HFF-Myc (cell line): ENCODE measurements around the gene HSPB9.
"Not testable (repeated sequence)": the region's sequence is repeated elsewhere in the genome, so short reads cannot be mapped to it uniquely, and the experiment has no call there.

ENCODE experiments used
- DNase-seq: peaks from one replicate; pipeline ENCODE4 v3.0.0-alpha.2; 2011; ENCODE audit warnings: low read depth; ENCODE audit errors: extremely low read depth
- H3K4me3 ChIP-seq: replicated peaks from 2 replicates; pipeline ENCODE4 v1.5.1; 2011; ENCODE audit warnings: low read depth, mild to moderate bottlenecking, control low read depth, low read length
- TF ChIP-seq, protein P1 (sequence below): IDR thresholded peaks from 2 replicates; pipeline ENCODE4 v1.5.1; 2012; ENCODE audit warnings: mild to moderate bottlenecking, low read depth, low read length, control low read depth; ENCODE audit errors: missing control alignments

HSPB9 gene

DNA sequence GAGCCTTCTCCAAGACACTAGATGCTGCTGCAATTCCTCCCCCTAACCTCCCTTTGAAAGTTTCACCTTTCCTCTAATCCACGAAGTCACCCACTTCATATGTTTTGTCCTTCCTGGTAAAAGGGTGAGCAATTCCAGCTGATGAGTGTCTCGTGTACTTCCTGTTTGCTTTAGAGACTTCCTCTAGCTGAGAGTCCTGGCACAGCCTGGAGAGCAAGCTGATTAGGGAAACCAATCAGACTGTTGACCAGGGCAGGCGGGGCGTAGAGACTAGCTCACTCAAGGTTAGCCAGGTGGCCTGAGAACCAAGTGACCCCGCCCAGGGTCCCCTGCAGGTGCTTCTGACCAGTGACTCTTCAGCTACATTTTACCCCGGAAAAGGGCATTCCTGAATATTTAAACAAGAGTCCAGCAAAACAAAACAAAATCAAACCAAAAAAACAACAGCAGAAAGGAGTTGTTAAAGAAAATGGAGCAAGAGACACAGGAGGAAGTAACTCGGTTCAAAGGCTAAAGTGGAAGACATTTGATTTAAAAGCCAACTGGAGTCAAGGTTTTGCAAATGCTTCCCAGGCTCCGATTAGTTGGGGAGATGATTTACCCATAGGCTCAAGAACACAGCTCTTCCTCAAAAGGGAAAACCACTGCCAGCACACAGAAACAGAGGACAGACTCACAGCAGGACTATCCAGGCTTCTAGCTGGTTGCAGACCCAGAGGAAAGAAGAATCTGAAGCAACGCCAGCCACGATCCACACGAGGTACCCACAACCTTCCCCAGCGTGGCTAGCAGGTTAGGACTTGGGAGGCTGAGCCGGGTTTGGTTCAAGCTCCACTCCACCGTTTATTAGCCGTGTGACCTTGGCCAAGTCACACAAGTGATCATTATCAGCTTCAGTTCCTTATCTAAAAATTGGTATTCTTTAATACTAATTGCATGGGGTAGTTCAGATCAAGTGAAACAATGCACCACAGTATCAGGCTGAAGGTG, 13.4 kb downstream of the HSPB9 start:
- TF ChIP-seq, protein P1, sequence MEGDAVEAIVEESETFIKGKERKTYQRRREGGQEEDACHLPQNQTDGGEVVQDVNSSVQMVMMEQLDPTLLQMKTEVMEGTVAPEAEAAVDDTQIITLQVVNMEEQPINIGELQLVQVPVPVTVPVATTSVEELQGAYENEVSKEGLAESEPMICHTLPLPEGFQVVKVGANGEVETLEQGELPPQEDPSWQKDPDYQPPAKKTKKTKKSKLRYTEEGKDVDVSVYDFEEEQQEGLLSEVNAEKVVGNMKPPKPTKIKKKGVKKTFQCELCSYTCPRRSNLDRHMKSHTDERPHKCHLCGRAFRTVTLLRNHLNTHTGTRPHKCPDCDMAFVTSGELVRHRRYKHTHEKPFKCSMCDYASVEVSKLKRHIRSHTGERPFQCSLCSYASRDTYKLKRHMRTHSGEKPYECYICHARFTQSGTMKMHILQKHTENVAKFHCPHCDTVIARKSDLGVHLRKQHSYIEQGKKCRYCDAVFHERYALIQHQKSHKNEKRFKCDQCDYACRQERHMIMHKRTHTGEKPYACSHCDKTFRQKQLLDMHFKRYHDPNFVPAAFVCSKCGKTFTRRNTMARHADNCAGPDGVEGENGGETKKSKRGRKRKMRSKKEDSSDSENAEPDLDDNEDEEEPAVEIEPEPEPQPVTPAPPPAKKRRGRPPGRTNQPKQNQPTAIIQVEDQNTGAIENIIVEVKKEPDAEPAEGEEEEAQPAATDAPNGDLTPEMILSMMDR = no peak
- no peak overlapping the region for H3K4me3 ChIP-seq
- no peak for DNase-seq

DNA sequence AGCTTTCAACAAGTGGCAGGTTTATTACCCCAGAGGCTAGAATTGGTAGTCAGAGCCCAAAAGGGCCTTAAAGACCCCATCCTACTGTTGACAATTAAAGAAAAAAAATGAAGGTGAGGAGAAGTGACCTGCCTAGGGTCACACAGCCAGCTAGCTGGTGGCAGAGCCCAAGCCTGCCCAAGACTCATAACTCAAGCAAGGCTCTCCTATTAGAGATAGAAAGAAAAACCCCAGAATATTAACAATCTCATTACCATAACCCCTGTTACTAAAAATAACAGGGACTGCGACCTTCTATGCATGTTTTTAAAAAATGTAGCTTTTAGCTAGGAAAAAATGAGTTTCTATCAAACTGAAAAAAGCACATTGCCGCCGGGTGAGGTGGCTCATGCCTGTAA, 14.0 kb downstream of the HSPB9 start:
- no peak overlapping the region for H3K4me3 ChIP-seq
- TF ChIP-seq, protein P1 = no peak
- DNase-seq = no peak

DNA sequence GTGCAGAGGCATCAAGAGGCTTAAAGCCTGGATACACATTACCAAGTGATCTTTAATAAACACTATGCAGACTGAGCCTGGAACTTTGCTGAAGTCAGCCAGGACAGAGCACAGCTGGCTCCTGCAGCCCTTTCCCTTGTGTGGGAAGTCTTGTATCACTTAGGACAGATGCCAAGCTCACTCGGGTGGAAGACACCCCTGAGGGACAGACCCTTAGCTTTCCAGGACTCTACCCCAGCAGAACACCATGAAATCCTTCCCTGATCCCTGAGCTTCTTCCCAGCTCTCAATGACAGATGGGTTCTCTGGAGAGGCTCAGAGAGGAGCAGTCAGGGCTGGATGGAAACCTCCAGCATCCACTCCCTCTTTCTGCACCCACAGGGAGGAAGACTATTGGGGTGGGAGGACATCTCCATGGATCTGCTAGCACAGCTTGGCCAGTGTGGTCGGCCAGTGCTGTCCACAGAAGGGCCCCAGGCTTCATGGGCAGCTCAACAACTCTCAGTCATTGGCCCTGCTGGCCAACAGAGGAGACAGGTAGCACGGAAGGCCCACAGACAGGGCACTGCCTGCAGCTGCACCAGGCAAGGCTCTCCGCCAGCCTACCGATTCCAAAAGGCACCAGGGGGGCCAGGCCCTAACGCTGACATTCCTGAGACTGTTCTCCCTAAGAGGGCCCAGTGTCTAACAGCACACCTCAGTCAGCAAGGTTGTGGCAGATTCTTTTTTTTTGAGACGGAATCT, 16.3 kb downstream of the HSPB9 start:
- H3K4me3 ChIP-seq = no peak overlapping the region
- TF ChIP-seq, protein P1 = no peak
- DNase-seq = no peak

DNA sequence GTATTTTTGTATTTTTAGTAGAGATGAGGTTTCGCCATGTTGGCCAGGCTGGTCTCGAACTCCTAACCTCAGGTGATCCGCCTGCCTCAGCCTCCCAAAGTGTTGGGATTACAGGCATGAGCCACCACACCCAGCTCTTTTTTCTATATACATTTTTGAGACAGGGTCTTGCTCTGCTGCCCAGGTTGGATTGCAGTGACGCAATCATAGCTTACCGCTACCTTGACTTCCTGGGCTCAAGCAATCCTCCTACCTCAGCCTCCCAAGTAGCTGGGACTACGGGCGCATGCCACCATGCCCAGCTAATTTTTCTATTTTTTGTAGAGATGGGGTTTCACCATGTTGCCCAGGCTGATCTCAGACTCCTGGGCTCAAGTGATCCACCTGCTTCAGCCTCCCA, 18.1 kb downstream of the HSPB9 start:
- H3K4me3 ChIP-seq, DNase-seq: not testable (repeated sequence)

DNA sequence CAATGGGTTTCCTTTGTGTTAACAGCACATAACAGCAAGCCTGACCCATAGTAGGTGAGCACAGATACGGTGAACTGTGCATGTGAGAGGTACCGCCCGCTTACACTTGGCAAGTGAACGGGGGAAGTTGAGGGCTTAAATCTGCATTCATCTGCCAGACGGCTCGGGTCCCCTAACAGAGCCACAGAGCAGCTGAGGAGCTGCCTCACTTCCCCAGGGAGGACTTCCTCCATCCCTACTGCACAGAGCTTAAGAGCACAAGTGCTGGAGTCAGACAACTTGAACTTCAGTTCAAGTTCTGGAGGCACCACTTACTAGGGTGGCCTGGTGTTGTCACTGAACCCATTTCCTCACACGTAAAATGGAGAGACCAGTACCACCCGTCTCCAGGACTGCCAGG, 18.8 kb downstream of the HSPB9 start:
- TF ChIP-seq, protein P1 = no peak
- DNase-seq = no peak
- no peak overlapping the region for H3K4me3 ChIP-seq

DNA sequence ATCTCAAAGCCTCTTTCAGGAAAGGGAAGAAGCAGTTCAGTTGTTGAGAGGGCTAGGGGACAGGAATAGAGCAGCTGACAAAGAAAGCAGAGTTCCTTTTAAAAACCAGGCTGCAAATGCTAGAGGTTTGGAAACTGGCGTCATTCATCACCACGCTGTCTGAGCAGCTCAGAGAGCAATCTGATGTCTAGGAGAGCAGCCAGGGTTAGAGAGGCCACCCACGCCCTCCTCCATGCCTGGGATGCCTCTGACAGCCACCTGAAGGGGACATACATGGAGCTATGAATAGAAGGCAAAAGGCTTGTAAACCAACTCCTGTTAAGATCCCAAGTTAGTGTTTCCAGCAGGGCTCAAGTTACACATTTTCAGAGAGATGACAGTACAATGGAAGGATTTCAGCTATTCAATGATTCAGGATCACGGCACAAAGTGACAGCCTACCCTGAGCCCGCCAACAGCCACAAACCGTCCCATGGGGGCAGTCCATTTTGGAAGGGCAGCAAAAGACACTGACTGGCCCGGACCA, 19.8 kb downstream of the HSPB9 start:
- no peak overlapping the region for H3K4me3 ChIP-seq
- TF ChIP-seq, protein P1 = no peak
- DNase-seq = no peak

DNA sequence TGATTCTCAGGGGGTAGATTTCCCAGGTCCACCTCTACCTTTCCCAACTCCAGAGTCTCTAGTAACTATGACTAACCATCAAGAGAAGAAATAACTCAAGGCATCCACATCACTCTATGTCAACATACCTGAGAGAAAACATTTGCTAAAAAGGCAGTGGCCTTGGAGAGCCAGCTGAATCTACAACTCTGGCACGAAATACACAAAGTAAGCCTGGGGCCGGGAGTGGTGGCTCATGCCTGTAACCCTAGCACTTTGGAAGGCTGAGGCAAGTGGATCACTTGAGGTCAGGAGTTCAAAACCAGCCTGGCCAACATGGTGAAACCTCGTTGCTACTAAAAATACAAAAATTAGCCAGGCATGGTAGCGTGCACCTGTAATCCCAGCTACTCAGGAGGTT, 20.5 kb downstream of the HSPB9 start:
- not testable (repeated sequence) for H3K4me3 ChIP-seq, DNase-seq
